Activated CD8-positive, alpha-beta memory T cell treated with anti-CD3 and anti-CD28 coated beads, Interleukin-2, amount 50 U/mL, for 1 hour (primary cell): ENCODE data around the gene SEMA4C.

Experiments
- DNase-seq: peaks from one replicate; pipeline ENCODE4 v3.0.0-alpha.2; 2020; ENCODE audit errors: extremely low read depth

The SEMA4C gene, protein sequence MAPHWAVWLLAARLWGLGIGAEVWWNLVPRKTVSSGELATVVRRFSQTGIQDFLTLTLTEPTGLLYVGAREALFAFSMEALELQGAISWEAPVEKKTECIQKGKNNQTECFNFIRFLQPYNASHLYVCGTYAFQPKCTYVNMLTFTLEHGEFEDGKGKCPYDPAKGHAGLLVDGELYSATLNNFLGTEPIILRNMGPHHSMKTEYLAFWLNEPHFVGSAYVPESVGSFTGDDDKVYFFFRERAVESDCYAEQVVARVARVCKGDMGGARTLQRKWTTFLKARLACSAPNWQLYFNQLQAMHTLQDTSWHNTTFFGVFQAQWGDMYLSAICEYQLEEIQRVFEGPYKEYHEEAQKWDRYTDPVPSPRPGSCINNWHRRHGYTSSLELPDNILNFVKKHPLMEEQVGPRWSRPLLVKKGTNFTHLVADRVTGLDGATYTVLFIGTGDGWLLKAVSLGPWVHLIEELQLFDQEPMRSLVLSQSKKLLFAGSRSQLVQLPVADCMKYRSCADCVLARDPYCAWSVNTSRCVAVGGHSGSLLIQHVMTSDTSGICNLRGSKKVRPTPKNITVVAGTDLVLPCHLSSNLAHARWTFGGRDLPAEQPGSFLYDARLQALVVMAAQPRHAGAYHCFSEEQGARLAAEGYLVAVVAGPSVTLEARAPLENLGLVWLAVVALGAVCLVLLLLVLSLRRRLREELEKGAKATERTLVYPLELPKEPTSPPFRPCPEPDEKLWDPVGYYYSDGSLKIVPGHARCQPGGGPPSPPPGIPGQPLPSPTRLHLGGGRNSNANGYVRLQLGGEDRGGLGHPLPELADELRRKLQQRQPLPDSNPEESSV

DNA sequence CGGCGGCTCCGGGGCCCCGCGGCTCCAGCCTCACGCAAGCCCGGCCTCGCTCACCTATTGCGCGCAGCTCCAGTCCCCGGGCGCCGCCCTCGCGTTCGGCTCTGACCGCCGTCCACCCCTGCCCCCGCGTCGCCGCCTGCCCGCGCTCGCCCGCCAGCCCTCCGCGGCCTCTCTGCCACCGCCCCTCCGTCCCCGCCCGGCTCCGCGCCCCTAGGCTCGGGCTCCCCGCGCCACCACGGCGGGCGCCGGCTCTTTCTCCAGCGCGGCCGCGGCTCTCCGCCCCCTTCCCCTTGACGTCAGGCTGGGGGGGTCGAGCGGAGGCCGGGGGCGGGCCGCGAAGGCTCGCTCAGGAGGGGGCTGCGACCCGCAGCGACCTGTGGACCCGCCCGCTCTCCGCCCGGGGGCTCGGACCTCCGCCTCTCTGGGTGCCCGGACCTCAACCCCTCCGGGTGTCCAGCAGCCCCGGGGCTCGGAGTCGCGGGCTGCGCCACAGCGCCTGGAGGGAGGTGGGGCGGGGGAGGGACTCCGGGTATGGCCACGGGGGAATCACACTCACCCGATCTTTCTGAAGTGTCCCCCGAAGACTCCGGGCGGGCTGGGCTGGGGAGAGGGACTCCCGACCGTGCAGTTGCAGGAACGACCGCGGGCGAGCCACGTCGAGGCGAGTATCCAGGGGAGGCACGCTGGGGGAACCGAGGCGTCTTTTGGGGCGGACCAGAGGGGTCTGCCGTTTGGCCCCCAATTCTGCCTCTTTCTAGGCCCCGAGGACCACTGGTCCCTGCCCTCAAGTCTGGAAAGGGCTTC is at the start of gene SEMA4C:
TSS of gene SEMA4C (minus strand) at position 259 of the 804 bp plus-strand sequence. CDS start 2,194 bp downstream, outside the sequence.
- no peak for DNase-seq

DNA sequence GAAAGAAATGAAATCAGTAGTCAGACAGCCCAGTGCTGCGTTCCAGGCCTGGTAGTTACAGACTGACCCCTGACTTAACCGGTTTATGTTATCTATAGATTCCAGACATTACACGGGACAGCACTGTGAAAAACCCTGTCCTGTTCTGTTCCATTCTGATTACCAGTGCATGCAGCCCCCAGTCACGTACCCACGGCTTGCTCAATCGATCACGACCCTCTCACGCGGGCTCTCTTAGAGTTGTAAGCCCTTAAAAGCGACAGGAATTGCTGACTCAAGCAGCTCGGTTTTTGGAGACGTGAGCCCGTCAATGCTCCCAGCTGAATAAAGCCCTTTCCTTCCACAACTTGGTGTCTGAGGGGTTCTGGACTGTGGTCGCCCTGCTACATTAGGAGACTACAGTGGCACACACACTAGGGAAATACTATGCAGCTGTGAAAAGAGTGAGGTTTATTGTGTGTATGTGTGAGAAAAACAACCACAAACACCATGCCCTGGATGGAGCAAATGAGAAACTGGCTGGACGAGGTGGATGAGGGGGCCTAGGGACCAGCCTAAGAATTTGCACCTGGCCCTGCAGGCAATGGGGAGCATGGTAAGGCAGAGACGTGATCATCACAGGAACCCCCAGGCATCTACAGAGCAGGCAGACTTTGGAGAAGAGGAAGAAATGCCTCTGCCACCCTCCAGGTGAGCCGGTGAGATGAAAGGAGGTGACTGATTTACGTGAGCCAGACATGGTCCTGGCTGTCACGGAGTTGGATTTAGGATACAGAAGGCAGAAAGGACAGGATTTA is 49.1 kb upstream of the SEMA4C start:
- DNase-seq, result no peak

DNA sequence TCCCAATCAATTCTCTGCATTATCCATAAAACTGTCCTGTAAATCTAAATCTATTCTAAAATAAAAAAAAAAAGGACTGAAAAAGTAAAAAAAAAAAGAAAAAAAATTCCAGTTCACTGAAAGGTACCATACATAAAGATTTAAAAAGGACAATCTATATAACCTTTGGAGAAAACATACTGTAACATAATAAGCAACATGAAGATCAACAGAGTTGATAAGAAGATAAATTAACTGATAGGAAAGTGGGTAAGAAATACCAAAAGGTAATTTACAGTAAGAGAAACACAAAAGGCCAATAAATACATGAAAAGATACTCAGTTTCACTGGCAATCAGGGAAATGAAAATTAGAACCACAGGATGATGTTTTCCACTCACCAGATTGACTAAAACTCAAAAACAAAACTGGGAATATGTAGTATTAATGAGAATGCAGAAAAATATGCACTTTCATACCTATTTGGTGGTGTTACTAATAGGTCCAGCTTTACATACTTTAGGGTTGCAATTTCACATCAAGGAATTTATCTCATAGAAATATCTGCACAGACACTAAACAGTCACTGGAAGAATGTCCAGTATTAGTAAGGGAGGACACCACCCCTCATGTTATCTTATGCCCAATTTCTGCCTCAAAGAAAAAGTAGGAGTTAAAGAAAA is 48.3 kb upstream of the SEMA4C start:
- DNase-seq, result no peak

DNA sequence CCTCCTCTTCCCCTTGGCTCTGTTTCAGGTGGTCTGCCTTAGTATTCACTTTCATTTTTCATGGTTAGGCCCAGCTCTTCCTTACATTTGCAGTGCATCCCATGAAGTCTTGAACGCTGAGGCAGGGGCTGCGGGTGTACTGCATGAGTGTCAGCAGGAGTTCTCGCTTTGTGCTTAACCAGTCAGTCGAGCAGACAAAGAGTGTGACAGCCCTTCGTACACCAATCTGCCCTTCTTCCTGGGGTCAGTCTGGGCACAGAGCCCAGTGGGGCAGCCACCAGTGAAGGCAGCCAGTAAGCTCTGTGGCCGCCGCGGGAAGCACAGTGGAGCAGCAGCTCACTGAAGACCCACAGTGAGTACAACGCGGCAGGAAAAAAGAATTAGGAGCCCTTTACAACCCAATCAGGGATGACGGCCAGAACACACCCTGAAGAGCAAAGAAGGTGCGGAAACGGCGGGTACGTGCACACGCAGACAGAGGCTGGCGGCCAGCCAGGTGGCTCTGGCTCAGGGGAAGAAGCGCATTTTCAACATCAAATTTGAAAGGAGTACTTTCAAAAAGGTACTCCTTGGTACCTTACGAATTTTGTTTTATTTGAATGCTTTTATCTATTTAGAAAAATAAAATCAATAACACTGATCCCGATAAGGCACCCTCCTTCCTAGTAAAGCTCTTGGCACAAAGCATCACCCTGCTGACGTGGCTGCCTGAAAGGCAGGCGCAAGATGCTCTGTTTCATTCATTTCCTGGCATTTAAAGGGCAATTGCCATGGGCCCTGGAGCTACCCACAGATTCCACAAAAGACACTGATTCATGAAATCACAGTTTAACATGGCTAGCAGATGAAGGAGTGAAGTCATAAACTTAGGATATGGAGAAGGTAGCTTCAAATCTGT is 47.0 kb upstream of the SEMA4C start:
- no peak for DNase-seq

DNA sequence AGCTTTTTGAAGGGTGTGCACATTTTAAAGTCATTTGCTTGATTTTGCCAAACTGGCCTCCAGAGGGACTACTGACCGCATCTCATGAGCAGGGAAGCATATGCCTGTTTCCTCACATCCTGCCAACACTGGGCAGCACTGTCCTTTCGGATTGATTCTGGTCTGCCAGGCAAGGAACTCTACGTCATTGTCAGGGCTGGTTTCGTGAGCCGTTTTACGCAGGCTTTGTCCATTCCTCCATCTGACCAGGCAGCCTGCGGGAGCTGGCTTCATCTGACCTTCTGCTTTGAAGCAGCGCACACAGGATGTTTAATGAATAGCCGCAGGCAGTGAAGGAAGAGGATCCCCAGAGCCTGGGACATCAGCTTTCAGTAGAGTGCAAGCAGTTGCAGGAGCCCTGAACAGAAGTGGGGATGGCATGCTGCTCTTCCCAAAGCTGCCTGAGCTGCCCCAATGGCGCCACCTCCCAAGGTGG is 46.3 kb upstream of the SEMA4C start:
- DNase-seq, result no peak

DNA sequence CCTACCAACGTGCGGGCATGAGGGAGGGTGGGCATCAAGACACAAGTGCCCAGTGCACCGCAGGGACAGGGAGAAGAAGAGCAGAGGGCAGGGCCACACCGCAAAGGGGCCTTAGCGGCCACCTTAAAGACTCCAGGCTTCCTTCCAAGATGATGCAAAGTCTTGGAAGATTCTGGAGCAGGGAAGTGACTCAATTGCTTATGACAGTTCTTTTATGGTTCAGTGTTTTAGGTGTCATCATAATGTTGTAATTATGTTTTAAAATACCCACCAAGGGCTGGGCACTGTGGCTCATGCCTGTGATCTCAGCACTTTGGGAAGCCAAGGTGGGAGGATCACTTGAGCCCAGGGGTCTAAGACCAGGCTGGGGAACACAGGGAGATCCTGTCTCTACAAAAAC is 44.5 kb upstream of the SEMA4C start:
- no peak for DNase-seq

DNA sequence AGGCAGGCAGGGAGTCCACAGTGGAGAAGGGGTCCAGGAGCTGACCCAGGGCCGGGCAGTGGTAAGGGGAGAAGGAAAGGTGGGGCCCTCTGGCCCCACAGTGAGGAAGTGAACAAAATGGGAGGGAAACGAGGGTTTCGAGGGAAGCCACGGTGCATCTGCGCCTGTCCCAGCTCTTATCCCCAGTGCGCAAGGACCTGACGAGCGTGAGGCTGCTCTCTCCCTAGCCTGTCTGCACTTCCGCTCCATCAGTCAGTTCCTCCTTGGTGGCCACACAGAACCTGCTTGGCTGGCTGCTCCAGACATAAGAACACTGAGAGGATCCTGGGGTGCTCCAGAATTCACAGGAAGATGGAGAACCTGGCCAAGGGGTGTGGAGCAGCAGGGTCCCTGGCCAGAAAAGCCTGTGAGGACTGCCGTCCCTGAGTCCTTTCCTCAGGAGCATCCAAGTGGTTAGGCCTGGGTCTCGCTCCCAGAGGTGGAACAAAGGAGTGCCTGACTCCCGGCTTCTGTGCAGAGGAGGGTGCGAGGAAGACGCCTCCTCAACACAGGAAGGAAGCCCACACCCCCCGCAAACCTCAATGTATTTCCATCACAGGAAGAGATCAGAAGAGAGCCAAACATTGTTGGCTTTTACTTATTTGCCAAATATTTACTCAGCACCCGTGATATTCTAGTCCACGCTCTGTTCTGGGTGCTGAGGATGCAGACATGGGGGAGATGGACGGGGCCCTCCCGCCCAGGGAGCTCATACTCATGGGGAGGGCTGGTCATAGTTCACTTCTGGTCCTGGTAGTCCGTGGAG is 43.7 kb upstream of the SEMA4C start:
- DNase-seq, result no peak

DNA sequence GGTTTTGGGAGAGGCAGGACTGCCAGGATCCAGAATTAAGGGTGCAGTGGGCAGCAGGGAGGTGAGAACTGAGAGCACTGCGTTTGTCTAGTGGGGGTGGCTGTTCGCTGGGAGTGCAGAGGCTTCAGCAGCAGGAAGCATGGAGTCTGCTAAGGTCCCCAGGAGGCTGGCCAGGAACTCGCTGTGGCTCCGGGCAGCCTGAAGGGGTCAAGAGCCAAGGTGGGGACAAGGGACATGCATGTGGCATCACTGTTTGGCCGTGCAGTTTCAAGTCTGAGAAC is 43.2 kb upstream of the SEMA4C start:
- DNase-seq, result no peak

DNA sequence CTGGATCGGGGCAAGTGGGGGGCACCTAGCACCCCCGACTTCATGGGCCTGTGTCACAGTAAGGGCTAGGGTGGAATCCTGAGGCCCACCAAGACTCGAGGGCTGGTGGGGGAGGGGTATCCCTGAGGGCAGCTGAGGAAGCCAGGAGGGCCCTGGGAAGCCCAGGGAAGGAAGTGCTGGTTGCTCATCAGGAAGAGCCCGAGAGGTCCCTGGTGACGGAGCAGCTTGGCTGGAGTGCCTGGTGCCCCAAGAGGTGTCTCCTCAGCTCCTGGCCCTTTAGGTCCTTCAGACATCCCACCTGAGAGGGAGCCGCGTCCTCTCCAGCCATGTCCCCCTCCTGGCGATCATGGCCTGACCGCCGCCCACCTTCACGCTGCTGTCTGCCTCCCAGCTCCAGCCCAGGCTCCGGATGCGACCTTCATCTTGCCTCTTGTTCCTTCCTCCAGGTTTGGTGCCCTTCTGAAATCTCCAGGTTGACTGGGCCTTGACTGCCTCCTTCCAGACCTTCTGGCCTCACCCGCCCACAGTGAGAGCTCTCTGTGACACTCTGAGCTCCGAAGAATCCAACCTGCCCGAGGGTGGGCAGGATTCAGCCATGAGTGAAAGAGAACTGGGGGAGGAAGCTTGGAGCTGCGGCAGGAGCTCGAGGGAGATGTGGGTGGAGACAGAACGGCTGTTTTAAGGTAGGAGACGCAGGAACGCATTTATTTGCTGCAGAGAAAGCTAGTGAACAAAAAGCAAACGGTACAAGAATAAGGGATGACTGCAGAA is 42.7 kb upstream of the SEMA4C start:
- DNase-seq, result no peak

DNA sequence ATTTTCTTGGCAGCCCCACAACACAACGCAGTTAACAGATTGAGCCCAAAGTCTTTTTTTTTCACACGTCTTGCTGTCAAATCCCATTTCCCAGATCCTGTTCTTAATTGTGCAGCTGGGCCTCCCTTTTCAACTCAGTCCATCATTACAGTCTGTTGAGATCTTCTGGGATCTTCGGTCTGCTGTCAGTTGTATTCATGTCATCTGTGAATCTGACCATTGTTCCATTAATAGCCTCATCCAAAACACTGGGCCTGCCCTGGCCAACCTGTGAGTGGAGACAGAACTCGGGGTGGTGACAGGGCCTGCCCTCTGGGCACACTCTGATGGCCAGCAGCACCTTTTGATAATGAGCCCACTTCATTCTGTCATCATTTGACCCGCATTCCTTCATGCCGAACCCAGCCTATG is 39.7 kb upstream of the SEMA4C start:
- no peak for DNase-seq

DNA sequence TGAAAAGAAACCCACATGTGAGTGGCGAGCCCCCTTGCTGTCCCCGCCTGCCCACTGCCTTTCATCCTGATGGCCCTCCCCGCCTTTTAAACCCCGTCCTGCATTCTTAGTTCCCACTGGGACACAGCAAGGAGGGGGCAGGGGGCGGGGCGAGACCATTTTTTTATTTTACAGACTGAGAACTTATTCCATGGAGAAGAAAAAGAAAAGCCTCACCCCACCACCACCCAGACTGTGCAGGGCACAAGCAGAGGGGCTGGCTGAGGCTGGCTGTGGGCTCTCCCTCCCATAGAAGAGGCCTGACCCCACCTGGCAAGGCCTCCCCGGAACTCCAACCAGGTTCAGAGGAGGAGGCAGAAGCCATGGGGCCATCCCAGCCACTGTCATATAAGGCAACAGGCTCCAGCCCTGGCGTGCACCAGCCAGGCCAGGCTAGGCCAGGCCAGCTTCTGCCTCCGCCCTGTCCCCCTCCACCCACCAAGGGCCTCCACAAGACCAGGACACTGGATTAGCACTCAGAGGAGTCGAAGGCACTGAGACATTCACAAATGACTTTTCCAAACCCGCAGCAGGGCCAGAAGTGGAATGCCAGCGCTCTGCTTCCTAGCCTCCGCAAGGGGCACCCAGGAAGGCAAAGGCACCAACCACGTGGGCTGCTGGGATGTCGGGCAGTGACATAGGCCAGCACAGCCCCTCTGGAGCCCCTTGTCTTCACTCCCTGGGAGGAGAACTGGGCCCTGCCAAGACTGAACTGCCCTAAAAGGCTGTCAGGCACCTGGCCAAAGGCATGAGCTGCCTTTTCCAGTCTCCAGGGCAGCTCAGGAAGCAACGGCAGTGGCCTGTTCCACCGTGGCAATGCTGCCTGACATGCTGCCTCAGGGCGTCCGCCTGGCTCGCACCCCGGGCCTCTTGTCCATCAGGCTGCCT is 37.5 kb upstream of the SEMA4C start:
- no peak for DNase-seq

DNA sequence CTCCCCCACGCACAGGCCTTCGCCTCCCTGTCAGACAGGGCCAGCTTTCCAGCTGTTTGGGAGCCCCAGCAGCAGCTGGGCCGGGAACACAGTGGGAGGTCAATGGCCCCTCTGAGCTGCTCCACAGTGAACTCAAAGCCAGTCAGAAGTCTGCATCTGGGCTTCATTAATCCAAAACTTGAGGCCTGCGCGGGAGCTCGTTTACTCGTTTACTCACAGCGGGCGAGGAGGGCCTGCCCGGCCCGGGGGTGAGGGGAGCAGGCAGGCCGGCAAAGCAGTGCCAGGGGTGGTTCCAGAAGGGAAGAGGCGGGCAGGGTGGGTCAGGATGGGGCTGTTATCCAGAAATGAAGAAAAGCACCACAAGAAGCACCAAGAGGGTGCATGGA is 36.8 kb upstream of the SEMA4C start:
- DNase-seq, result no peak

DNA sequence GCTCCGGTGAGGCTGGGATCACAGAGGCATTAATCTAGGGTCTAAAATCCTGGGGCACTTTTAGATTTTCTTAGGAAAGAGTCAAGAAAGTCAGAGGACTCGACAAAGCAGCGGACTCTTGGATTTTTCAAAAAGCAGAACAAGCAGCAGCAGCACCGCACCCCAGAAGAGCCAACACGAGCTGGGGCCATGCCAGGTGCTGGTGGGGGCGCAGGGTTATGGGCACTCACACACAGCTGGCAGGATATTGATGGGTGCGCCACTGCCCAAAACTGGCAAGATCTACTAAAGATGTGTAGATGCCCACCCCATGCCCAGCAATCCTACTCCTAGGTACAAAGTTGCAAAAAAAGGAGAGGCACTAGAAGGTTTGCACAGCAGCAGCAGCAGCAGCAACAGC is 33.9 kb upstream of the SEMA4C start:
- no peak for DNase-seq

DNA sequence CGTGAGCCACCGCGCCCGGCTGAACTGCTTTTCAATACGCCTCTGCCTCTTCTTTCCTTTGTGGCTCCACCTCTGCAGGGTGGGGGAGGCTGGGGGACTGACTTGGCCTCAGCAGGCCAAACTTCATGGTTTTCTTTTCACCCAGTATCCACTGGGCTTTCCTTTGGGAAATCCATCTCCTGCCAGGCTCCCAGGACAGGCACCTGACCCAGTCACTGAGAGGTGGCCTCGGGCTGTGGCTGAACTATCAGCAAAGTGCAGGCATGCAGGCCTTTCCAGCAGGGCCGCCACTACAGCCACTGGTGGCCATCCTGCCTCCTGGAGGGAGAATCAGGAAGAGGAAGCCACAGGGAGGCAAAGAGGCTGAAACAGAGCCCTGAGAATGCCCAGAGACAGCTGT is 33.4 kb upstream of the SEMA4C start:
- DNase-seq, result no peak

DNA sequence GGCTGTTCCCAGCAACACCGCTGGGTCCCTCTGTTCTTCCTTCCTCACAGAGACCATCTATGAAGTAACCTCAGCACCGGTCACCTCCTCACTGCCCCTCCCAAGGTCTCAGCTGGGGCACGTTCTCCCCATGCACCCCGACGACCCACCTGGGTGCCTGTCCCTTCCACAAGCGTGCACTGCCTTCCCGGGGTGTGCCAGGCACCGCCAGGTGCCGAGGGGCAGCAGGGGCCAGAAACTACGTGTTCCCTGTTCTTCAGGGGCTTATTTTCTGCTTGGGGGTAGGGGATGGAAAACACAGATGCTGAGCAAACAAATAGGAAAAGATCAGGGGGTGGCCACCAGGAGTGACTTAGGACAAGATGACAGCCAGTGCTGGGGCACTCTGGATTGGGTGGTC is 30.4 kb upstream of the SEMA4C start:
- no peak for DNase-seq

DNA sequence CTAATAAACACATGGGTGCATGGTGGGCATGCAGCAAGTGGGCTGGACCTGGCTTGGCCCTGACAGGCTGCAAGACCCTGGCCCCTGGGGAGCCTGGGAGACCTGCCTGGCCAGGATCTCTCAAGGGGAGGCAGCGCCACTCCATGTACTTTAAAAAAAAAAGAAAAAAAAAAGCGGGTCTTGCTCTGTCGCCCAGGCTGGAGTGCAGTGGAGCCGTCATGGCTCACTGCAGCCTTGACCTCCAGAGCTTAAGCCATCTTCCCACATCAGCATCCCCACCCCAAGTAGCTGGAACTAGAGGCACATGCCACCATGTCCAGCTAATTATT is 29.5 kb upstream of the SEMA4C start:
- no peak for DNase-seq

DNA sequence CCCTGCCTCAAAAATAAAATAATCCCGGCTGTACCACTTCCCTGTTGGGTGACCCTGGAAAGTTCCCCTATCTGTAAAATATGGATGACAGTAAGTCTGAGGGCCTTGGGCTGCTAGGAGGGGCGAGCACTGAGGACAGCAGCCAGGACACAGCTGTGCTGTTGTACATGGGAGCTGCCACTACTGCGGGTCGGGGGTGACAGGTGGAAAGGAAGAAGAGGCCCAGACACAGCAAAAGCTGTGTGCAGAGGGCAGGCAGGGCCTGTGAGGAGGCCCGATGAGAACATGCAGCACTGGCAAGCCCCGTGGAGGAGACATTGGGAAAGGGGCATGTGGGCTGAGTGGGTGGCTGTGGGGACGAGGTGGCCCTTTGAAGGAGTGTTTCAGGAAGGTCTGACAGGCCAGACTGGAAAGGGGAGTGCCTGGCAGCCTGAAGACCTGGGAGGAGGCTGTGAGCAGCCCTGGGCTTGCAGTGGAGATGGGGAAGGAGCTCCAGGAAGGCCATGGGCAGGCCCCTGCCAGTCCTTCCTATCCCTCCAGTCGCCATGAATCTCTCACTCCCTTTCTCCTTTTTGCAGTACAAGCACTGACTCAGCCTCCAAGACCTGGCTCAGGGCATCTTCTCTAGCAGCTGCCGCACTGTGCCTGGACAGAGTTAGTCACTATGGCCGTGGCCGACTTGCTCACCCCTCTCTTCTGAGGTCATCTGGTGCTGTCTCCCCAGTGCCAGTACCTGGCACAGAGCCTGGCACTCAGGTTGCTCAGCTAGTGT is 28.9 kb upstream of the SEMA4C start:
- no peak for DNase-seq
